A673 (cell line): ENCODE data around the gene PABPN1L. TPM values are rescaled to one million over a fixed set of nuclear protein-coding genes. Genes with fewer than 3 reads are reported as not detected.

Source experiments
- BruUV-seq: library from RNA; stranded (reverse); fragments of 400-500 nt; replicated peaks from 2 replicates; lab custom pipeline; 2021; lab: Mats Ljungman, UMichigan
- CTCF ChIA-PET: fragments of 300-600 bp; sonication (Branson Sonifier 250); formaldehyde crosslinking; loops from one replicate; lab custom pipeline; 2022; ENCODE audit warnings: antibody characterized with exemption; lab: Charles Lee
- POLR2A ChIA-PET: fragments of 300-600 bp; sonication (Branson Sonifier 250); formaldehyde crosslinking; loops from one replicate; lab custom pipeline; 2022; ENCODE audit warnings: antibody characterized with exemption; ENCODE audit not compliant: low non-redundant PET; lab: Charles Lee
- DNase-seq: peaks from one replicate; pipeline ENCODE4 v3.0.0-alpha.2; 2015; ENCODE audit warnings: low spot score
- H3K27ac ChIP-seq: fragments of 200-600 bp; sonication (generic); 2 replicates; pipeline ENCODE4 v1.5.1; 2016; ENCODE audit warnings: mixed run types, low read depth, mild to moderate bottlenecking, mixed read lengths, antibody characterized with exemption, low read length; ENCODE audit not compliant: poor library complexity, severe bottlenecking
- H3K27me3 ChIP-seq: fragments of 200-600 bp; sonication (generic); replicated peaks from 2 replicates; pipeline ENCODE4 v1.6.1; 2017; ENCODE audit warnings: mixed run types, low read depth, mild to moderate bottlenecking, mixed read lengths, antibody characterized with exemption, low read length; ENCODE audit not compliant: insufficient read depth, poor library complexity
- H3K36me3 ChIP-seq: fragments of 200-600 bp; sonication (generic); 2 replicates; pipeline ENCODE4 v1.6.1; 2016; ENCODE audit warnings: mixed run types, mild to moderate bottlenecking, mixed read lengths, antibody characterized with exemption, low read length; ENCODE audit not compliant: insufficient read depth, poor library complexity, severe bottlenecking
- H3K4me1 ChIP-seq: fragments of 200-600 bp; sonication (generic); 2 replicates; pipeline ENCODE4 v1.6.1; 2017; ENCODE audit warnings: mixed run types, mild to moderate bottlenecking, mixed read lengths, antibody characterized with exemption, low read length; ENCODE audit not compliant: insufficient read depth, poor library complexity, severe bottlenecking
- H3K4me3 ChIP-seq: fragments of 200-600 bp; sonication (generic); 2 replicates; pipeline ENCODE4 v1.5.1; 2016; ENCODE audit warnings: low read depth, mixed run types, mild to moderate bottlenecking, mixed read lengths, low read length; ENCODE audit not compliant: poor library complexity, severe bottlenecking
- H3K9me3 ChIP-seq: fragments of 200-600 bp; sonication (generic); 2 replicates; pipeline ENCODE4 v1.6.1; 2016; ENCODE audit warnings: mixed run types, low read depth, mild to moderate bottlenecking, mixed read lengths, antibody characterized with exemption, low read length; ENCODE audit not compliant: poor library complexity, severe bottlenecking
- EZH2 ChIP-seq: fragments of 200-600 bp; sonication (generic); IDR thresholded peaks from 2 replicates; pipeline ENCODE4 v1.6.1; 2017; ENCODE audit warnings: borderline replicate concordance, low read depth, mild to moderate bottlenecking, mixed read lengths, antibody characterized with exemption, low read length; ENCODE audit not compliant: poor library complexity, severe bottlenecking
- intact Hi-C: fragments of 100-400 bp; cut with micrococcal nuclease; formaldehyde crosslinking; loops from one replicate; pipeline ENCODE4 v1.10.0; 2022; ENCODE audit not compliant: unreplicated experiment
- total RNA-seq: library from RNA; stranded (reverse); gene quantifications from 2 replicates; pipeline ENCODE4 v1.2.3, GENCODE V29; 2021
- TF ChIP-seq, protein P1 (sequence below): fragments of 300-800, 200-600 bp; sonication (generic); conservative IDR thresholded peaks from 2 replicates; pipeline ENCODE4 v1.5.1; 2017; ENCODE audit warnings: low read depth, mild to moderate bottlenecking, antibody characterized with exemption, low read length, moderate library complexity, mixed read lengths

Gene PABPN1L
- total RNA-seq, 1 experiment from 2014 or later, result not detected

DNA sequence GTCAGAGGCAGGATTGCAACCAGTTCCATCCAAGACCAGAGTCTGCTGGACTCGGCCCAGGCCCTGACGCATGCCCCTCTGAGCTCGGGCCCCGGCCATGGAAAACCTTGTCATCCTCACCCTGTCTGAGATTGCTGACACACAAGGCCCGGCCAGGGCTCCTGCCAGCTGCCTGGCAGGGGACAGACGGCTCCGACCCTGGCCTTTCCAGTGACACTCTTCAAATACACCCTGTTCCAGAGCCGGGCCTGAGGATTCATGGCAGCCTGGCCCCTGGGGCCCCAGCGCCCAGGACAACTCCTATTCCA, 3.2 kb upstream of the PABPN1L start:
- intact Hi-C loops, result no loop called here
- H3K9me3 ChIP-seq, result no peaks in the 10 kb centered on the region
- peaks cover 4% of the 10 kb centered on the region for H3K4me1 ChIP-seq
- POLR2A ChIA-PET, result interaction anchor here (0.6 kb wide), 1 partner anchor 219 kb away, joined by 3 read pairs; no protein-coding TSS in a partner anchor
- TF ChIP-seq EZH2, result no peak
- TF ChIP-seq, protein P1, sequence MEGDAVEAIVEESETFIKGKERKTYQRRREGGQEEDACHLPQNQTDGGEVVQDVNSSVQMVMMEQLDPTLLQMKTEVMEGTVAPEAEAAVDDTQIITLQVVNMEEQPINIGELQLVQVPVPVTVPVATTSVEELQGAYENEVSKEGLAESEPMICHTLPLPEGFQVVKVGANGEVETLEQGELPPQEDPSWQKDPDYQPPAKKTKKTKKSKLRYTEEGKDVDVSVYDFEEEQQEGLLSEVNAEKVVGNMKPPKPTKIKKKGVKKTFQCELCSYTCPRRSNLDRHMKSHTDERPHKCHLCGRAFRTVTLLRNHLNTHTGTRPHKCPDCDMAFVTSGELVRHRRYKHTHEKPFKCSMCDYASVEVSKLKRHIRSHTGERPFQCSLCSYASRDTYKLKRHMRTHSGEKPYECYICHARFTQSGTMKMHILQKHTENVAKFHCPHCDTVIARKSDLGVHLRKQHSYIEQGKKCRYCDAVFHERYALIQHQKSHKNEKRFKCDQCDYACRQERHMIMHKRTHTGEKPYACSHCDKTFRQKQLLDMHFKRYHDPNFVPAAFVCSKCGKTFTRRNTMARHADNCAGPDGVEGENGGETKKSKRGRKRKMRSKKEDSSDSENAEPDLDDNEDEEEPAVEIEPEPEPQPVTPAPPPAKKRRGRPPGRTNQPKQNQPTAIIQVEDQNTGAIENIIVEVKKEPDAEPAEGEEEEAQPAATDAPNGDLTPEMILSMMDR, result no peak
- CTCF ChIA-PET, result no interaction called here
- no TSS peak for BruUV-seq
- no peaks in the 10 kb centered on the region for H3K27me3 ChIP-seq
- H3K4me3 ChIP-seq, result no peak overlapping the region
- H3K36me3 ChIP-seq, result no peaks in the 10 kb centered on the region
- no peak overlapping the region for H3K27ac ChIP-seq
- DNase-seq, result no peak

DNA sequence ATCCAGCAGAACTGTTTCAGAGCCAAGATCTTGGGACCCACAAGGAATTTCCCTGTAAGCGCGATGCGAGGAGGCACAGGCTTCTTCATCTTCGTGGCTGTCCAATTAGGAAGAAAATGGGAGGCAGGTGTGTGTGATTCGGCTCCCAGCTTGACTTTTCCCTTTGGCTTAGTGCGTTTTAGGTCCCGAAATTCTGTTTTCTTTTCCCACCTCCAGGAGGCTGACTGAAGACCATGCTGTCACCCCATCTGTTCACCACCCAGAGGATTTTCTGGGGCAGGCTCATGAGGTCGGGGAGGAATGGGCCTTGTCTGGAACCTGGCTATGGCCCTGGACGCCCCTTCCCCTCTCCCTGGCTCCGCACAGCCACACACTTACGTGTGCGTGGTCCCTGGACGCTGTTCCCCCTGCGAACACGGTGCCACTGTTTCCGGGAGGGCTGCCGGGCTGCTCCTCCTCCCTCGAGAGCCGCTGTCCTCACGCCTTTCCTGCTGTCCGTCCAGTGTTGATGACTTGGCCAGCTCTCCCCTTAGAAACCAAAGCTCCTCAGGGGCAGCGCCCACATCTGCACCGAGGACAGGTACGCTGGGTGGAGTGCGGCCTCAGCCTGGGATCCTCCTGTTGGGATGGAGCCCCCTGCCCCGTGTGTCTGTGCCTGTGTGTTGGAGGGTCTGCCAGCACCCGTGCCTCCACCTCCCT, 2.7 kb upstream of the PABPN1L start:
- no peaks in the 10 kb centered on the region for H3K27me3 ChIP-seq
- CTCF ChIA-PET, result interaction anchor here (0.8 kb wide), 1 partner anchor 11 kb away, joined by 4 read pairs; no protein-coding TSS in a partner anchor
- H3K27ac ChIP-seq, result no peak overlapping the region

DNA sequence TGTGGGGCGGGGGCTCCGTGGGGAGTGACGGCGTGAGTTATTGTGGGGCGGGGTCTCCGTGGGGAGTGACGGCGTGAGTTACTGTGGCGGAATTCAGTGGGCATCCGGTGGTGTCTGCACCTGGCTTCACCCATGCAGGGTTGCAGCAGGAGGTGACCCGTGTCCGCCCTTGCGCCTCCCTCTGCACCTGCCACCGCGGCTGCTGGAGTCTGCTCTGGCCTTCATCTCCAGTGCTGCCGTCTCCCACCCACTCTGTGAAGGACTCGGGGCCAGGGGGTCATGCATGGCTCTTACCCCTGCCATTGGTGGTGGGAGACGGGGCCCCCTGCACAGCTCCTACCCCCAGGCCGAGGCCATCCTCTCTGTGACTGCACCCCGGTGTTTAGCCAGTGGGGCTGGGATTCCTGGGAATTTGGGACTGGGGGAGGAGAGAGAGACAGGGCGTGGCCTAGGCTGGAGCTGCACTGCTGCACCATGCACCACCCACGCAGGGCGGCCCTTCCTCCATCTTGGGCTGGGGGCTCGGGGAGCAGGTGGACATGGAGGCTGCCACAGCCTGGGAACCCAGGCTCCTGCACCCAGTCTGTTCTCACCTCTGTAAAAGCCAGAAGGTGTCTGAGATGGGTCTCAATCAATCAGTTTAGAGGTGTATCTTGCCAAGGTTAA, 1.3 kb upstream of the PABPN1L start:
- Histone ChIP-seq H3K27ac (no peak overlapping the region), H3K36me3 (no peaks in the 10 kb centered on the region), H3K27me3 (no peaks in the 10 kb centered on the region), H3K4me3 (no peak overlapping the region), H3K4me1 (peaks cover 4% of the 10 kb centered on the region), H3K9me3 (no peaks in the 10 kb centered on the region)
- DNase-seq, result no peak
- intact Hi-C loops, result no loop called here
- ChIA-PET POLR2A (no interaction called here), CTCF (no interaction called here)
- TF ChIP-seq, protein P1, result no peak
- TF ChIP-seq EZH2, result no peak
- no TSS peak for BruUV-seq

More for the DNA sequence above, 2.7 kb upstream of the PABPN1L start:
- Histone ChIP-seq H3K4me3 (no peak overlapping the region), H3K4me1 (peaks cover 4% of the 10 kb centered on the region), H3K9me3 (no peaks in the 10 kb centered on the region), H3K36me3 (no peaks in the 10 kb centered on the region)
- no peak for DNase-seq
- intact Hi-C loops, result no loop called here
- BruUV-seq, result no TSS peak
- POLR2A ChIA-PET, result interaction anchor here (0.6 kb wide), 1 partner anchor 220 kb away, joined by 3 read pairs; no protein-coding TSS in a partner anchor
- TF ChIP-seq, protein P1, result no peak
- no peak for TF ChIP-seq EZH2
